NT2/D1 (cell line): ENCODE measurements around the gene IKZF3.

Experiments used
- DNase-seq: peaks from one replicate; pipeline ENCODE4 v3.0.0-alpha.2; 2011; ENCODE audit warnings: low read depth, low spot score
- H3K27me3 ChIP-seq: 2 replicates; pipeline ENCODE4 v1.6.0; 2011; ENCODE audit warnings: mild to moderate bottlenecking; ENCODE audit not compliant: insufficient read length, insufficient read depth
- H3K36me3 ChIP-seq: 2 replicates; pipeline ENCODE4 v1.6.1; 2011; ENCODE audit warnings: mild to moderate bottlenecking, low read length, mixed read lengths; ENCODE audit not compliant: insufficient read depth, insufficient read length
- H3K4me1 ChIP-seq: 2 replicates; pipeline ENCODE4 v1.5.1; 2011; ENCODE audit not compliant: insufficient read depth, insufficient read length
- H3K4me3 ChIP-seq: 2 replicates; pipeline ENCODE4 v1.5.1; 2011; ENCODE audit warnings: low read depth; ENCODE audit not compliant: insufficient read length
- H3K9ac ChIP-seq: 2 replicates; pipeline ENCODE4 v1.6.0; 2011; ENCODE audit warnings: low read depth; ENCODE audit not compliant: insufficient read length
- H3K9me3 ChIP-seq: 2 replicates; pipeline ENCODE4 v1.5.1; 2011; ENCODE audit warnings: mild to moderate bottlenecking, low read length; ENCODE audit not compliant: insufficient read depth
- SUZ12 ChIP-seq: IDR thresholded peaks from 2 replicates; pipeline ENCODE4 v1.6.1; 2011; ENCODE audit not compliant: insufficient read length, insufficient read depth; ENCODE audit errors: extremely low read depth
- YY1 ChIP-seq: IDR thresholded peaks from 2 replicates; pipeline ENCODE4 v1.6.1; 2011; ENCODE audit not compliant: insufficient read length, insufficient read depth
- ZNF274 ChIP-seq: IDR thresholded peaks from 2 replicates; pipeline ENCODE4 v1.6.1; 2011; ENCODE audit warnings: mild to moderate bottlenecking, low read depth, low read length

IKZF3 gene

DNA sequence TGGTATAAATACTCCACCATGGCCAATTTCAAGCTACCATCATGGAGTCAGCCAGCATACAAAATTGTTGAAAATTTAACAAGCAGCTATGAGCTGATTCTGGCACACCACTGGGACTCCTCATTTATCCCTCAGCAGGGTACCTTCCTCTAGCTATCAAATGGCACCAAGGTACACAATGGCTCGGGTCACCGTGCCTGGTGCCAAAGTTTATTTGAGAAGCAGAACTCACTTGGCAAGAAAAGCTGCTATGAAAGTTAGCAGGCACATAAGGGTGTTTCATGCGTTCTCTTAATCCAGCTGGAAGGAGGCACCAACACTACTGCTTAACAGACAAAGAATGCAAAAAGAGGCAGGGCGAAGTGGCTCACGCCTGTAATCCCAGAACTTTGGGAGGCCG, 51.6 kb downstream of the IKZF3 start:
- Histone ChIP-seq H3K36me3 (no peaks in the 10 kb centered on the region), H3K27me3 (no peaks in the 10 kb centered on the region), H3K4me3 (no peak overlapping the region), H3K9ac (no peak overlapping the region), H3K9me3 (no peaks in the 10 kb centered on the region), H3K4me1 (no peaks in the 10 kb centered on the region)
- no peak for TF ChIP-seq YY1
- TF ChIP-seq ZNF274, result no peak
- no peak for TF ChIP-seq SUZ12
- DNase-seq, result no peak

- Histone ChIP-seq H3K36me3 (no peaks in the 10 kb centered on the region), H3K4me1 (no peaks in the 10 kb centered on the region), H3K27me3 (no peaks in the 10 kb centered on the region), H3K9me3 (no peaks in the 10 kb centered on the region), H3K9ac (no peak overlapping the region), H3K4me3 (no peak overlapping the region)
- TF ChIP-seq SUZ12, result no peak
- DNase-seq, result no peak
Measured at GRCh38 chr17:39810939-39811728, 53.0 kb downstream of the IKZF3 start.

DNA sequence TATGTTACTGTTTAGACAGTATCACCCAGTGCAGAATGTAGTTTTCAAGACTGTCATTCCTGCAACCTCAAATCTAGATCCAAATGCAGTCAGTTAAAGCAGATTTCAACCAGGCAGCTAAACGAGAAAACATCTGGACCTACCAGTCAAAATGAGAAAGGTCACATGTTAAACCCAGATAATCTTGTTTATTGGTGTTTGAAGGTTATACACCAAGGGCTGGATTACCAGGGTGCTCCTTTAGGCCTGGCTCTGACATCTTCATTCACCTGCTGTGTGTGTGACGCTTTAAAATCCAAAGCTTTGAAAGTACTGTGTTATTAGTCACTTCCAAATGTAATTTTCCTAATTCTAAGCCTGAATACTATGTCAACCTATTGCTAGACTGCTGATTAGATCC, 54.9 kb downstream of the IKZF3 start:
- Histone ChIP-seq H3K9me3 (no peaks in the 10 kb centered on the region), H3K36me3 (no peaks in the 10 kb centered on the region), H3K4me1 (no peaks in the 10 kb centered on the region), H3K9ac (no peak overlapping the region), H3K4me3 (no peak overlapping the region), H3K27me3 (no peaks in the 10 kb centered on the region)
- TF ChIP-seq ZNF274 (no peak), YY1 (no peak), SUZ12 (no peak)
- no peak for DNase-seq

DNA sequence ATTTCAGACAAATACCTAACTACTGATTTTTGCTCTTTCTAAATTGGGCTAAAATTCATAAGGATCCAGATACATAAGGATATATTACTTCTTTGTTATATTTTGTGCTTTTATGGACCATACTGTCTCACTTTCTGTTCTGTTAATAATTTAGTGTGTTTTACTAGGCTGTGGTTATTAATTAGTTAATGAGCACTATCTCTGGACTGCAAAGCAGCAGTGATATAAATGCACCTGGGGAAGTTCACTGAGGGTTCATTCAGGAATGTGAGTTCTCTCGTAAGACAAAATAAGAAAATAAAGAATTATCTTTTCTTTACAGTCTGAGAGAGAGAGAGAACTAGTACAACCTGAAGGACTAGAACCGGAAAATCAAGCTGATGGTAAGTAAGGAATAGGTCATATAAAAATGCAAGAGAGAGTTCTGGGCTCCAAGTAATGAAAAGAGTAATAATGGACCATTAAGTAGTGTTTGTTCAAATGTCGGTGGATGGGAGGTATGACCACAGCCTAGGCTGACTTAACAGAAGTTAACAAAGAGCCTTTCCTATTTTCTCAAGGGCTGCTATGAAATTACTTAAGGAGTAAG, 55.6 kb downstream of the IKZF3 start:
- no peak overlapping the region for H3K9ac ChIP-seq
- no peaks in the 10 kb centered on the region for H3K36me3 ChIP-seq
- no peaks in the 10 kb centered on the region for H3K27me3 ChIP-seq
- no peak for TF ChIP-seq ZNF274
- TF ChIP-seq YY1, result no peak
- TF ChIP-seq SUZ12, result no peak
- H3K4me1 ChIP-seq, result no peaks in the 10 kb centered on the region
- H3K9me3 ChIP-seq, result no peaks in the 10 kb centered on the region
- DNase-seq, result no peak
- no peak overlapping the region for H3K4me3 ChIP-seq

GRCh38 chr17:39804839-39805238, 59.3 kb downstream of the IKZF3 start:
- H3K36me3 ChIP-seq, result no peaks in the 10 kb centered on the region
- no peak overlapping the region for H3K9ac ChIP-seq
- H3K4me3 ChIP-seq, result no peak overlapping the region
- DNase-seq, result no peak
- no peaks in the 10 kb centered on the region for H3K9me3 ChIP-seq
- TF ChIP-seq SUZ12, result no peak
- no peak for TF ChIP-seq YY1
- no peak for TF ChIP-seq ZNF274
- no peaks in the 10 kb centered on the region for H3K4me1 ChIP-seq
- no peaks in the 10 kb centered on the region for H3K27me3 ChIP-seq

DNA sequence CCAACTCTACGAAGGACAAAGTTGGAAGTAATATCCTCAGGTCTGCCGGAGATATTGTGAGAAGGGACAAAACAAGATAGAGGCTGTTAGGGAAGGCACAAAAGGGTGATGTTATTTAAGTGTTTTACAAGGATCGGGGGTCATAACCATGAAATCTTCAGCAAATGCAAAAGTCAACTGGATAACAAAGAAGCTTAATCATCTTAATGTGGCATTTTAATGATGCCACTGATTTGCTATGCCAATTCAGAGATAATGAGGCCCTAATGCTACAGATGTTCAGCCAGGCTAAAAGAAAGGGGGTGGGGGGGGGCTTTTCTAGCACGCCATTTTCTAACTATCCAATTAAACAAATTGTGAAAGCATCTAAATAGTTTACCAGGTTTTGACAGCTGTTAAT, 63.1 kb downstream of the IKZF3 start:
- Histone ChIP-seq H3K36me3 (no peaks in the 10 kb centered on the region), H3K27me3 (no peaks in the 10 kb centered on the region), H3K9ac (no peak overlapping the region), H3K4me3 (no peak overlapping the region), H3K4me1 (no peaks in the 10 kb centered on the region), H3K9me3 (no peaks in the 10 kb centered on the region)
- TF ChIP-seq YY1, result no peak
- TF ChIP-seq SUZ12, result no peak
- TF ChIP-seq ZNF274, result no peak
- no peak for DNase-seq

DNA sequence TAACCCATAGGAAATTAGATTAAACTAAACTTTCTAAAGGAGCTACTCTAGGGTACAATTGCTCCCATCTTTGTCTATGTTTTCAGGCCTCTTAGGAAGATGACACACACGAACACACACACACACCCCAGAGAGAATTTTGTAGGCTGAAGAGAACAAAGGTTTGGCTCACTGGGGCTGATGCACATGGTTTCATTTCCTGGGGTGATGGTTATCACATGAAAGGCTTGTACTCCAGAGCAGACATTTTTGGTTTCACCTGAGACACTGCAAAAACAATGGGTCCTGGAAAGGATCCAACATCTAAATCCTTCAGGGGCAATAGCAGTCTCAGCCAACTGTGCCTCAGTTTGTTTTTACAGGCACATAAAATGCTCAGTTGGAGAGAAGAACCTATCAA, 63.6 kb downstream of the IKZF3 start:
- no peak for DNase-seq
- Histone ChIP-seq H3K4me3 (no peak overlapping the region), H3K4me1 (no peaks in the 10 kb centered on the region), H3K27me3 (no peaks in the 10 kb centered on the region), H3K36me3 (no peaks in the 10 kb centered on the region), H3K9me3 (no peaks in the 10 kb centered on the region), H3K9ac (no peak overlapping the region)
- TF ChIP-seq ZNF274, result no peak
- no peak for TF ChIP-seq YY1
- no peak for TF ChIP-seq SUZ12
